IMR-90 (cell line): ENCODE results near the gene SRRM3. TPM values are rescaled to one million over a fixed set of nuclear protein-coding genes. Genes with fewer than 3 reads are reported as not detected.

Source experiments
- ATAC-seq: fragments of 200-7000 bp; cut with Tn5 transposase; 2 replicates; pipeline ENCODE4 v1.9.1; 2020; ENCODE audit warnings: low read depth, mild to moderate bottlenecking, moderate library complexity
- BruUV-seq: library from RNA; stranded (reverse); fragments of 400-500 nt; replicated peaks from 2 replicates; lab custom pipeline; 2021; lab: Mats Ljungman, UMichigan
- CTCF ChIA-PET: fragments of 300-600 bp; formaldehyde crosslinking; extraction: SDS; loops from one replicate; lab custom pipeline; 2021; ENCODE audit warnings: antibody characterized with exemption; lab: Yijun Ruan, JAX
- POLR2A ChIA-PET: fragments of 300-600 bp; sonication (Branson Sonifier 250); formaldehyde crosslinking; loops from one replicate; lab custom pipeline; 2022; ENCODE audit warnings: antibody characterized with exemption; ENCODE audit not compliant: unreplicated experiment; lab: Charles Lee
- DNase-seq: peaks from one replicate; pipeline ENCODE4 v3.0.0; 2013
- H2AFZ ChIP-seq: replicated peaks from 2 replicates; pipeline ENCODE3; 2013; ENCODE audit warnings: low read length, mild to moderate bottlenecking; ENCODE audit not compliant: poor library complexity
- H2AK5ac ChIP-seq: 2 replicates; pipeline ENCODE4 v1.6.1; 2013; ENCODE audit warnings: low read depth, low read length, inconsistent platforms
- H2AK9ac ChIP-seq: replicated peaks from 2 replicates; pipeline ENCODE3; 2013; ENCODE audit warnings: mild to moderate bottlenecking, low read depth, low read length, moderate library complexity; ENCODE audit not compliant: poor library complexity
- H2BK120ac ChIP-seq: 2 replicates; pipeline ENCODE4 v1.6.1; 2013; ENCODE audit warnings: low read depth, low read length, inconsistent platforms
- H2BK15ac ChIP-seq: 3 replicates; pipeline ENCODE4 v1.6.1; 2013; ENCODE audit warnings: low read depth, low read length, inconsistent platforms
- H2BK20ac ChIP-seq: 2 replicates; pipeline ENCODE4 v1.6.1; 2013; ENCODE audit warnings: low read depth, mild to moderate bottlenecking, inconsistent platforms, low read length, moderate library complexity
- H2BK5ac ChIP-seq: 2 replicates; pipeline ENCODE4 v1.6.1; 2013; ENCODE audit warnings: mild to moderate bottlenecking, low read depth, low read length, inconsistent platforms; ENCODE audit not compliant: poor library complexity, severe bottlenecking
- H3K14ac ChIP-seq: replicated peaks from 2 replicates; pipeline ENCODE4 v1.6.1; 2013; ENCODE audit warnings: low read depth, low read length, inconsistent platforms
- H3K18ac ChIP-seq: 2 replicates; pipeline ENCODE4 v1.6.1; 2013; ENCODE audit warnings: low read depth, low read length, control low read depth
- H3K23ac ChIP-seq: 2 replicates; pipeline ENCODE4 v1.6.1; 2013; ENCODE audit warnings: low read depth, low read length, inconsistent platforms
- H3K27ac ChIP-seq: 2 replicates; pipeline ENCODE4 v1.5.1; 2013; ENCODE audit warnings: mild to moderate bottlenecking, control low read depth, low read length; ENCODE audit not compliant: insufficient read depth
- H3K27me3 ChIP-seq: 2 replicates; pipeline ENCODE4 v1.6.1; 2013; ENCODE audit warnings: low read length; ENCODE audit not compliant: control insufficient read depth, insufficient read depth
- H3K36me3 ChIP-seq: 2 replicates; pipeline ENCODE4 v1.6.1; 2013; ENCODE audit warnings: low read length, mixed read lengths; ENCODE audit not compliant: control insufficient read depth, insufficient read depth
- H3K4ac ChIP-seq: 2 replicates; pipeline ENCODE4 v1.6.1; 2013; ENCODE audit warnings: low read depth, low read length, inconsistent platforms
- H3K4me1 ChIP-seq: 2 replicates; pipeline ENCODE4 v1.6.1; 2013; ENCODE audit warnings: low read length, mixed read lengths; ENCODE audit not compliant: control insufficient read depth, insufficient read depth
- H3K4me2 ChIP-seq: 2 replicates; pipeline ENCODE4 v1.6.1; 2013; ENCODE audit warnings: low read depth, mild to moderate bottlenecking, control low read depth, low read length, moderate library complexity
- H3K4me3 ChIP-seq: 2 replicates; pipeline ENCODE4 v1.5.1; 2013; ENCODE audit warnings: low read depth, mild to moderate bottlenecking, control low read depth, low read length, moderate library complexity; ENCODE audit not compliant: insufficient read depth
- H3K56ac ChIP-seq: 2 replicates; pipeline ENCODE4 v1.6.1; 2013; ENCODE audit warnings: low read length, inconsistent platforms; ENCODE audit not compliant: insufficient read depth; ENCODE audit errors: extremely low read depth
- H3K79me1 ChIP-seq, 2 experiments: 2 replicates each; pipeline ENCODE4 v1.6.1; 2013; ENCODE audit warnings: low read length in 2 of 2, inconsistent platforms in 1 of 2, low read depth in 1 of 2
- H3K9ac ChIP-seq: 2 replicates; pipeline ENCODE4 v1.6.1; 2013; ENCODE audit warnings: low read depth, low read length, control low read depth
- H3K9me1 ChIP-seq: 2 replicates; pipeline ENCODE4 v1.6.1; 2013; ENCODE audit warnings: low read length, inconsistent platforms; ENCODE audit not compliant: insufficient read depth
- H3K9me3 ChIP-seq: 2 replicates; pipeline ENCODE4 v1.6.1; 2013; ENCODE audit warnings: low read length; ENCODE audit not compliant: control insufficient read depth, insufficient read depth
- H4K20me1 ChIP-seq: 2 replicates; pipeline ENCODE4 v1.6.1; 2013; ENCODE audit warnings: low read length, inconsistent platforms; ENCODE audit not compliant: insufficient read depth
- H4K5ac ChIP-seq: 2 replicates; pipeline ENCODE4 v1.6.1; 2013; ENCODE audit warnings: mild to moderate bottlenecking, low read depth, low read length, control low read depth
- H4K8ac ChIP-seq, 2 experiments: 2 replicates each; pipeline ENCODE4 v1.6.1; 2013; ENCODE audit warnings: low read depth in 2 of 2, low read length in 2 of 2, control low read depth in 1 of 2, inconsistent platforms in 1 of 2
- H4K91ac ChIP-seq: 2 replicates; pipeline ENCODE4 v1.6.1; 2013; ENCODE audit warnings: low read depth, low read length, inconsistent platforms; ENCODE audit not compliant: insufficient read depth
- BHLHE40 ChIP-seq: fragments of 150-350 bp; IDR thresholded peaks from 2 replicates; pipeline ENCODE4 v1.6.1; 2016; ENCODE audit warnings: mild to moderate bottlenecking, low read depth, low read length
- CHD1 ChIP-seq: IDR thresholded peaks from 2 replicates; pipeline ENCODE4 v1.6.1; 2012; ENCODE audit warnings: low read depth, low read length, improper control_type of control experiment
- CTCF ChIP-seq: conservative IDR thresholded peaks from 2 replicates; pipeline ENCODE4 v1.5.1; 2012; ENCODE audit warnings: mild to moderate bottlenecking, low read depth, low read length, improper control_type of control experiment
- FOS ChIP-seq: fragments of 150-350 bp; IDR thresholded peaks from 2 replicates; pipeline ENCODE4 v1.6.1; 2016; ENCODE audit warnings: low read depth, low read length
- MAFK ChIP-seq: IDR thresholded peaks from 2 replicates; pipeline ENCODE4 v1.6.1; 2012; ENCODE audit warnings: low read depth, low read length, improper control_type of control experiment
- MAZ ChIP-seq: IDR thresholded peaks from 2 replicates; pipeline ENCODE4 v1.6.1; 2012; ENCODE audit warnings: low read depth, mild to moderate bottlenecking, low read length, improper control_type of control experiment, moderate library complexity, borderline replicate concordance
- POLR2A ChIP-seq: IDR thresholded peaks from 2 replicates; pipeline ENCODE4 v1.6.1; 2012; ENCODE audit warnings: mild to moderate bottlenecking, low read depth, low read length
- RAD21 ChIP-seq: IDR thresholded peaks from 2 replicates; pipeline ENCODE4 v1.6.1; 2012; ENCODE audit warnings: low read length, improper control_type of control experiment
- RCOR1 ChIP-seq: IDR thresholded peaks from 2 replicates; pipeline ENCODE4 v1.6.1; 2012; ENCODE audit warnings: mild to moderate bottlenecking, low read length, improper control_type of control experiment; ENCODE audit not compliant: insufficient replicate concordance
- SMC3 ChIP-seq: fragments of 150-350 bp; IDR thresholded peaks from 2 replicates; pipeline ENCODE4 v1.6.1; 2016; ENCODE audit warnings: low read depth, mild to moderate bottlenecking, antibody characterized with exemption, low read length, moderate library complexity
- USF2 ChIP-seq: fragments of 150-350 bp; IDR thresholded peaks from 2 replicates; pipeline ENCODE4 v1.6.1; 2017; ENCODE audit warnings: mild to moderate bottlenecking, antibody characterized with exemption, low read length, low read depth
- WGBS, 2 experiments: methylation state at CpG; one replicate each; pipeline versions ENCODE4 v1.1.5 to v1.1.7; 2013; ENCODE audit warnings: missing lambda C conversion rate in 2 of 2; ENCODE audit not compliant: insufficient read length in 1 of 2; ENCODE audit errors: extremely low coverage in 2 of 2; 5-methylcytosine and 5-hydroxymethylcytosine counted together
- dilution Hi-C: fragments of 300-500 bp; cut with HindIII; formaldehyde crosslinking; loops from one replicate; pipeline ENCODE4 v1.14.3; 2018; ENCODE audit warnings: low sequenced_read_pairs; ENCODE audit not compliant: unreplicated experiment
- in situ Hi-C: fragments of 300-500 bp; cut with MboI; formaldehyde crosslinking; loops from 3 replicates; pipeline ENCODE4 v1.14.3; 2019; ENCODE audit warnings: low sequenced_read_pairs, inconsistent platforms, mixed read lengths
- intact Hi-C: fragments of 100-400 bp; cut with micrococcal nuclease; formaldehyde crosslinking; loops from 2 replicates; pipeline ENCODE4 v1.10.0; 2022
- polyA plus RNA-seq, 3 experiments: library from polyadenylated mRNA; depleted of rRNA; stranded (reverse); fragments of >200 nt; gene quantifications; 2 replicates each; pipeline ENCODE4 v1.2.3, GENCODE V29; 2012; ENCODE audit warnings: low replicate concordance in 1 of 3
- total RNA-seq: library from RNA; depleted of rRNA; stranded (reverse); fragments of >200 nt; gene quantifications from 2 replicates; pipeline ENCODE4 v1.2.3, GENCODE V29; 2012

The SRRM3 gene
- total and polyA plus RNA-seq, 2 of the 4 experiments (the other 2 are of a cell fraction), result 0.18 to 2.5 TPM

- TF ChIP-seq CTCF (no peak), MAZ (no peak), RAD21 (no peak), SMC3 (no peak), MAFK (no peak), CHD1 (no peak), RCOR1 (no peak), BHLHE40 (no peak), USF2 (no peak), POLR2A (no peak), FOS (no peak)
- Histone ChIP-seq H4K5ac (no peak overlapping the region), H3K4ac (no peak overlapping the region), H3K23ac (no peak overlapping the region), H2BK20ac (no peak overlapping the region), H3K9ac (no peak overlapping the region), H3K9me3 (peaks cover 3% of the 10 kb centered on the region; the same call in 1 of the 2 replicates), H2BK15ac (no peak overlapping the region), H3K4me2 (no peak overlapping the region), H3K27ac (no peak overlapping the region), H2AFZ (no peak overlapping the region), H3K36me3 (no peaks in the 10 kb centered on the region), H2AK5ac (no peak overlapping the region), H2AK9ac (no peak overlapping the region), H3K27me3 (peaks cover 49% of the 10 kb centered on the region), H3K56ac (no peak overlapping the region), H3K4me3 (no peak overlapping the region), H4K8ac (no peak overlapping the region), H4K91ac (no peak overlapping the region), H2BK5ac (no peak overlapping the region), H3K9me1 (0 out of 2 replicates have a peak, but pooled peaks cover 3% of the 10 kb centered on the region), H3K79me1 (no peaks in the 10 kb centered on the region), H3K4me1 (peaks cover 2% of the 10 kb centered on the region), H3K18ac (no peak overlapping the region), H3K14ac (no peak overlapping the region), H4K20me1 (no peaks in the 10 kb centered on the region), H2BK120ac (no peak overlapping the region)
- 33% methylated on average over 1 of the region's 25 CpGs; no CpG with 5 or more reads in 1 of the 2 experiments for WGBS, 2 experiments
- CTCF ChIA-PET, result no interaction called here
- DNase-seq (no peak), ATAC-seq (no peak)
- dilution Hi-C loops, result no loop called here
- POLR2A ChIA-PET, result no interaction called here
- intact Hi-C loops, result no loop called here
- no TSS peak for BruUV-seq
- in situ Hi-C loops, result no loop called here
Measured at GRCh38 chr7:76280408-76280807, 78.7 kb downstream of the SRRM3 start.
